H9 (cell line): ENCODE results near the gene KAT8. TPM values are rescaled to one million over a fixed set of nuclear protein-coding genes. Genes with fewer than 3 reads are reported as not detected.
A peak's percentile ranks its signal among the peaks of the same experiment; 100 is the strongest.

Source experiments
- DNase-seq: peaks from one replicate; pipeline ENCODE4 v3.0.0-alpha.2; 2017
- H2AFZ ChIP-seq: one replicate; pipeline ENCODE4 v1.6.1; 2013; ENCODE audit warnings: mild to moderate bottlenecking, low read length, control low read depth, moderate library complexity
- H2AK5ac ChIP-seq: 2 replicates; pipeline ENCODE4 v1.6.1; 2013; ENCODE audit warnings: low read length, control low read depth, mixed read lengths; ENCODE audit not compliant: insufficient read length
- H2BK120ac ChIP-seq: one replicate; pipeline ENCODE4 v1.6.1; 2013; ENCODE audit warnings: low read depth, mild to moderate bottlenecking, low read length, control low read depth, inconsistent platforms; ENCODE audit not compliant: poor library complexity, severe bottlenecking
- H2BK12ac ChIP-seq: 2 replicates; pipeline ENCODE4 v1.6.1; 2013; ENCODE audit warnings: low read length, control low read depth, mixed read lengths, low read depth; ENCODE audit not compliant: insufficient read length
- H2BK15ac ChIP-seq: 2 replicates; pipeline ENCODE4 v1.6.1; 2013; ENCODE audit warnings: low read depth, low read length, control low read depth
- H2BK20ac ChIP-seq: one replicate; pipeline ENCODE4 v1.6.1; 2013; ENCODE audit warnings: low read depth, mild to moderate bottlenecking, low read length, control low read depth, inconsistent platforms; ENCODE audit not compliant: poor library complexity, severe bottlenecking
- H2BK5ac ChIP-seq: 2 replicates; pipeline ENCODE4 v1.6.1; 2013; ENCODE audit warnings: low read length, control low read depth, mixed read lengths; ENCODE audit not compliant: insufficient read length
- H3K14ac ChIP-seq: 2 replicates; pipeline ENCODE4 v1.6.1; 2013; ENCODE audit warnings: low read length, control low read depth; ENCODE audit not compliant: insufficient read depth
- H3K18ac ChIP-seq: 2 replicates; pipeline ENCODE4 v1.6.1; 2013; ENCODE audit warnings: low read depth, mild to moderate bottlenecking, mixed read lengths, low read length, control low read depth; ENCODE audit not compliant: insufficient read length
- H3K23ac ChIP-seq: 2 replicates; pipeline ENCODE4 v1.6.1; 2013; ENCODE audit warnings: low read length, control low read depth, mixed read lengths, low read depth; ENCODE audit not compliant: insufficient read length
- H3K23me2 ChIP-seq: 2 replicates; pipeline ENCODE4 v1.6.1; 2013; ENCODE audit warnings: low read depth, mild to moderate bottlenecking, mixed read lengths, low read length, control low read depth; ENCODE audit not compliant: insufficient read length, poor library complexity, severe bottlenecking
- H3K27ac ChIP-seq: 2 replicates; pipeline ENCODE4 v1.5.1; 2013; ENCODE audit warnings: low read length, control low read depth, mixed read lengths, low read depth; ENCODE audit not compliant: insufficient read length
- H3K27me3 ChIP-seq: 2 replicates; pipeline ENCODE4 v1.6.1; 2013; ENCODE audit warnings: low read length, control low read depth, inconsistent platforms; ENCODE audit not compliant: insufficient read depth
- H3K4ac ChIP-seq: 2 replicates; pipeline ENCODE4 v1.6.1; 2013; ENCODE audit warnings: low read depth, mild to moderate bottlenecking, control low read depth, inconsistent platforms, low read length, moderate library complexity
- H3K4me1 ChIP-seq: 2 replicates; pipeline ENCODE4 v1.6.1; 2013; ENCODE audit warnings: low read length, control low read depth, inconsistent platforms; ENCODE audit not compliant: insufficient read depth
- H3K4me2 ChIP-seq: 2 replicates; pipeline ENCODE4 v1.6.1; 2013; ENCODE audit warnings: low read length, control low read depth, mixed read lengths; ENCODE audit not compliant: insufficient read length, insufficient read depth
- H3K56ac ChIP-seq: 2 replicates; pipeline ENCODE4 v1.6.1; 2013; ENCODE audit warnings: low read depth, mild to moderate bottlenecking, mixed read lengths, low read length, control low read depth; ENCODE audit not compliant: insufficient read length
- H3K79me1 ChIP-seq: 2 replicates; pipeline ENCODE4 v1.6.1; 2013; ENCODE audit warnings: low read depth, mild to moderate bottlenecking, moderate library complexity, low read length, control low read depth, inconsistent platforms; ENCODE audit not compliant: insufficient read depth, poor library complexity, severe bottlenecking
- H3K79me2 ChIP-seq: 2 replicates; pipeline ENCODE4 v1.6.1; 2013; ENCODE audit warnings: low read length, control low read depth, inconsistent platforms; ENCODE audit not compliant: insufficient read depth
- H3K9ac ChIP-seq: 2 replicates; pipeline ENCODE4 v1.6.1; 2013; ENCODE audit warnings: low read length, control low read depth, mixed read lengths; ENCODE audit not compliant: insufficient read length; ENCODE audit errors: extremely low read depth
- H3K9me3 ChIP-seq: one replicate; pipeline ENCODE4 v1.6.1; 2013; ENCODE audit warnings: low read depth, low read length, inconsistent platforms; ENCODE audit not compliant: control insufficient read depth
- H3T11ph ChIP-seq: one replicate; pipeline ENCODE4 v1.6.1; 2013; ENCODE audit warnings: mild to moderate bottlenecking, low read length, control low read depth, inconsistent platforms
- H4K20me1 ChIP-seq: one replicate; pipeline ENCODE4 v1.6.1; 2013; ENCODE audit not compliant: control insufficient read depth, insufficient read length, insufficient read depth
- H4K5ac ChIP-seq: 2 replicates; pipeline ENCODE4 v1.6.1; 2013; ENCODE audit warnings: low read depth, mild to moderate bottlenecking, mixed read lengths, low read length, control low read depth; ENCODE audit not compliant: insufficient read length
- H4K8ac ChIP-seq: replicated peaks from 2 replicates; pipeline ENCODE4 v1.6.1; 2013; ENCODE audit warnings: low read length, control low read depth, mixed read lengths, low read depth; ENCODE audit not compliant: insufficient read length
- H4K91ac ChIP-seq: 2 replicates; pipeline ENCODE4 v1.6.1; 2013; ENCODE audit warnings: low read depth, mild to moderate bottlenecking, moderate library complexity, mixed read lengths, low read length, control low read depth; ENCODE audit not compliant: insufficient read length
- H3K27ac Mint-ChIP-seq, 3 experiments: 2 replicates in 2 of 3; 3 replicates in 1 of 3; pipeline ENCODE4 v1.8.0; 2020 to 2021; ENCODE audit warnings: mixed read lengths in 3 of 3, mild to moderate bottlenecking in 1 of 3, moderate library complexity in 1 of 3
- H3K27me3 Mint-ChIP-seq: 2 replicates; pipeline ENCODE4 v1.8.0; 2021; ENCODE audit warnings: low read depth, mild to moderate bottlenecking, moderate library complexity, mixed read lengths
- H3K36me3 Mint-ChIP-seq, 3 experiments: 2 replicates in 2 of 3; 3 replicates in 1 of 3; pipeline ENCODE4 v1.8.0; 2020 to 2021; ENCODE audit warnings: low read depth in 3 of 3, mixed read lengths in 3 of 3; ENCODE audit not compliant: insufficient read depth in 1 of 3
- H3K4me1 Mint-ChIP-seq, 2 experiments: 2 replicates each; pipeline ENCODE4 v1.8.0; 2020; ENCODE audit warnings: mixed read lengths in 2 of 2
- H3K4me3 Mint-ChIP-seq, 2 experiments: 2 replicates in 1 of 2; 3 replicates in 1 of 2; pipeline ENCODE4 v1.8.0; 2020 to 2021; ENCODE audit warnings: mild to moderate bottlenecking in 2 of 2, mixed read lengths in 2 of 2, moderate library complexity in 1 of 2
- H3K9me3 Mint-ChIP-seq, 2 experiments: 2 replicates in 1 of 2; 3 replicates in 1 of 2; pipeline ENCODE4 v1.8.0; 2020; ENCODE audit warnings: mild to moderate bottlenecking in 2 of 2, mixed read lengths in 2 of 2, moderate library complexity in 1 of 2
- WGBS: extraction: QIAGEN DNeasy Blood & Tissue Kit; methylation state at CpG from one replicate; pipeline ENCODE4 v1.1.7; 2013; ENCODE audit warnings: missing lambda C conversion rate, low lambda C conversion rate, mixed read lengths; ENCODE audit not compliant: insufficient read length; ENCODE audit errors: extremely low coverage; 5-methylcytosine and 5-hydroxymethylcytosine counted together
- total RNA-seq: library from RNA; stranded (reverse); gene quantifications from 2 replicates; pipeline ENCODE4 v1.2.1, GENCODE V29; 2021
- TF ChIP-seq, protein P1 (sequence below): fragments of 200-600 bp; sonication (generic); conservative IDR thresholded peaks from 3 replicates; pipeline ENCODE4 v1.8.0; 2021; ENCODE audit warnings: antibody characterized with exemption, mild to moderate bottlenecking

The KAT8 gene
- total RNA-seq, 1 experiment from 2014 or later = 52.1 TPM

DNA sequence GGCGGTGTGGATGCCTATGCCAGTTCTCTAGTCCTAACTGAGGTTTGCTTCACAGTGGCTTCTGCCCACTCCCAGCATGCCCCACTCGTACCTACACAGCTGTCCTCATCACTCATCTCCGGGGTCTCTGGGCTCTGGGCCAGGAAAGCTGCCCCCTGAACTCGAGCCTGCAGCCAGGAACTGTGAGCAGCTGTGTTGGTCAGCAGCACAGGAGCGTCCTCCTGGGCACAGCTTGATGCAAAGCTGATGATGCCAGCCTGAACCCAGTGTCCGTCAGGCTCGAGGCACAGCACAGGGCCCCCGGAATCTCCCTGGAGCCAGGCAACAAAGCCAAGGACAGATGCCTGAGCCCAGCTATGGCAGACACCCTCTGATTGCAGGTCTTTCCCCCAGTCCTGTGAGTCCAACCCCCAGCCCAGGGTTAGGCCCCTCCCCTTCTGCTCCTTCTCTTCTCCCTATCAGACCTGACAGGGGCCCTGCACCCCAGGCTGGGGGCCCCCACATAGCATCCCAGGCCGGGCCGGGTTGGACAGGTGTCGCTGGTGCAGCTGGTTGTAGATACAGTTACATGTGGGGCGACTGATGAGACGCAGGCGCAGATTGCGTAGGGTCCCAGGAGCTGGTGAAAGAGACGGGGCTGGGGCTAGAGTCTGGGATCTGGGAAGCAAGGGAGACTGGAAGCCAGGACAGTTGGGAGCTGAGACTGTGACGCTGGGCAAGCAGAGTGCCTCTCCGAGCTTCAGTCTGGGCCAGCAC, 31.4 kb upstream of the KAT8 start:
- H2AFZ ChIP-seq = no peak overlapping the region
- no peak overlapping the region for H3K56ac ChIP-seq
- no CpG with 5 or more reads among the region's 18 CpGs for WGBS
- no peaks in the 10 kb centered on the region for H3K4me1 ChIP-seq
- H2BK12ac ChIP-seq = no peak overlapping the region
- H3K4me2 ChIP-seq = no peak overlapping the region
- TF ChIP-seq, protein P1, sequence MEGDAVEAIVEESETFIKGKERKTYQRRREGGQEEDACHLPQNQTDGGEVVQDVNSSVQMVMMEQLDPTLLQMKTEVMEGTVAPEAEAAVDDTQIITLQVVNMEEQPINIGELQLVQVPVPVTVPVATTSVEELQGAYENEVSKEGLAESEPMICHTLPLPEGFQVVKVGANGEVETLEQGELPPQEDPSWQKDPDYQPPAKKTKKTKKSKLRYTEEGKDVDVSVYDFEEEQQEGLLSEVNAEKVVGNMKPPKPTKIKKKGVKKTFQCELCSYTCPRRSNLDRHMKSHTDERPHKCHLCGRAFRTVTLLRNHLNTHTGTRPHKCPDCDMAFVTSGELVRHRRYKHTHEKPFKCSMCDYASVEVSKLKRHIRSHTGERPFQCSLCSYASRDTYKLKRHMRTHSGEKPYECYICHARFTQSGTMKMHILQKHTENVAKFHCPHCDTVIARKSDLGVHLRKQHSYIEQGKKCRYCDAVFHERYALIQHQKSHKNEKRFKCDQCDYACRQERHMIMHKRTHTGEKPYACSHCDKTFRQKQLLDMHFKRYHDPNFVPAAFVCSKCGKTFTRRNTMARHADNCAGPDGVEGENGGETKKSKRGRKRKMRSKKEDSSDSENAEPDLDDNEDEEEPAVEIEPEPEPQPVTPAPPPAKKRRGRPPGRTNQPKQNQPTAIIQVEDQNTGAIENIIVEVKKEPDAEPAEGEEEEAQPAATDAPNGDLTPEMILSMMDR = no peak
- Mint-ChIP-seq H3K9me3 (no peaks in the 10 kb centered on the region), H3K4me3 (peak overlapping the region in 1 of 2 experiments; percentile 47; a peak in 1 of 5 replicates), H3K27me3 (no peaks in the 10 kb centered on the region), H3K27ac (peak overlapping the region in 1 of 3 experiments; percentile 92; a peak in 3 of 7 replicates), H3K36me3 (peaks cover 6 to 28% (median 26%) of the 10 kb centered on the region in 3 experiments; a peak in 6 of 7 replicates), H3K4me1 (peaks cover 0 to 3% of the 10 kb centered on the region in 2 experiments; a peak in 1 of 4 replicates)
- no peak overlapping the region for H3K23ac ChIP-seq
- H2AK5ac ChIP-seq = no peak overlapping the region
- H2BK5ac ChIP-seq = no peak overlapping the region
- no peaks in the 10 kb centered on the region for H4K20me1 ChIP-seq
- no peak overlapping the region for H3K9ac ChIP-seq
- no peaks in the 10 kb centered on the region for H3K9me3 ChIP-seq
- H2BK20ac ChIP-seq = no peak overlapping the region
- H3K79me1 ChIP-seq = peaks cover under 1% of the 10 kb centered on the region
- no peak overlapping the region for H2BK120ac ChIP-seq
- no peak overlapping the region for H4K5ac ChIP-seq
- no peaks in the 10 kb centered on the region for H3K79me2 ChIP-seq
- peak; percentile 26 for DNase-seq
- no peak overlapping the region for H3T11ph ChIP-seq
- no peak overlapping the region for H3K18ac ChIP-seq
- H3K27me3 ChIP-seq = no peaks in the 10 kb centered on the region
- H3K14ac ChIP-seq = no peak overlapping the region
- H2BK15ac ChIP-seq = no peak overlapping the region
- H3K4ac ChIP-seq = no peak overlapping the region
- no peak overlapping the region for H4K8ac ChIP-seq
- no peak overlapping the region for H4K91ac ChIP-seq
- no peaks in the 10 kb centered on the region for H3K23me2 ChIP-seq
- no peak overlapping the region for H3K27ac ChIP-seq
